ENCODE results near the gene NAA10. TPM values are rescaled to one million over a fixed set of nuclear protein-coding genes. Genes with fewer than 3 reads are reported as not detected.

Gene NAA10
- total and polyA plus RNA-seq, 7 donors: 105 to 203 (median 166) TPM

DNA sequence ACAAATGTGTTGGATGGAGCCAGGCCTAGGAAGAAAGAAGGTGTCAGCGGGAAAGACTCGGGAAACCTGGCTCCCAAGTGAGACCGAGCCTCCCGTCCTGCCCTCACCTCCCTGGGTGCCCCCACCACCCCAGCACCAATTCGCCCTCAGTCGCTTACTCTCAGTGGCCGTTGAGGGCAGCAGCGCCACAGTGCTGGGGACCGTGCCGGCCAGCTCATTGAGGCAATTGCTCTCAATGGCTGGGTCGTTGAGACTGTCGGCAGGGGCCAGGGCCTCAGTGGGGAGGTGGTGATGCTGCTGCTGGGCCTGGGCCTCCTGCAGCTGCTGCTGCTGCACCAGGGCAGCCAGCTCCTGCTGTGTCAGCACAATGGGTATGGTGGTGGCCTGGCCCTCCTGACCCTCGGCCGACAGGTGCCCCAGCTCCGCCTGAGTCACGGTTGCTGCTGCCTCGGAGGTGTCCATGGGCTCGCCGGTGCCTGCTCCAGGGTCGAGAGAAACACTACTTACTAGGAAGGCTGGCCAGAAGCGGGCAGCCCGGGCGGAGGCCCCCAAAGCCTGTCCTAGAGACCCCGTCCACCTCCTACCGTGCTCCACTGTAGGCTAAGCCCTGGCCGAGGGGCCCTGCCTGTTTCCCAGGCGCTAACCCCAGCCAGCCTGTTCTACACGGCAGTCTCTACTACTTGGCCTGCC is 17.0 kb upstream of the NAA10 start:
- intact Hi-C loops (cut with DNase I): loop anchor here (5.0 kb wide), 3 partner anchors 190 to 995 kb away; partner anchors contain the start of gene PLXNB3 (in 1 of the 2)
- 91 to 95% (median 93%) methylated on average over 21 to 28 of the region's 28 CpGs for WGBS, 3 donors
- TF ChIP-seq, protein P1, sequence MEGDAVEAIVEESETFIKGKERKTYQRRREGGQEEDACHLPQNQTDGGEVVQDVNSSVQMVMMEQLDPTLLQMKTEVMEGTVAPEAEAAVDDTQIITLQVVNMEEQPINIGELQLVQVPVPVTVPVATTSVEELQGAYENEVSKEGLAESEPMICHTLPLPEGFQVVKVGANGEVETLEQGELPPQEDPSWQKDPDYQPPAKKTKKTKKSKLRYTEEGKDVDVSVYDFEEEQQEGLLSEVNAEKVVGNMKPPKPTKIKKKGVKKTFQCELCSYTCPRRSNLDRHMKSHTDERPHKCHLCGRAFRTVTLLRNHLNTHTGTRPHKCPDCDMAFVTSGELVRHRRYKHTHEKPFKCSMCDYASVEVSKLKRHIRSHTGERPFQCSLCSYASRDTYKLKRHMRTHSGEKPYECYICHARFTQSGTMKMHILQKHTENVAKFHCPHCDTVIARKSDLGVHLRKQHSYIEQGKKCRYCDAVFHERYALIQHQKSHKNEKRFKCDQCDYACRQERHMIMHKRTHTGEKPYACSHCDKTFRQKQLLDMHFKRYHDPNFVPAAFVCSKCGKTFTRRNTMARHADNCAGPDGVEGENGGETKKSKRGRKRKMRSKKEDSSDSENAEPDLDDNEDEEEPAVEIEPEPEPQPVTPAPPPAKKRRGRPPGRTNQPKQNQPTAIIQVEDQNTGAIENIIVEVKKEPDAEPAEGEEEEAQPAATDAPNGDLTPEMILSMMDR (IDR thresholded peaks at IDR 0.05): no peak
- H3K27ac ChIP-seq: no peak overlapping the region
- no peaks in the 10 kb centered on the region for H3K27me3 ChIP-seq (ENCODE audit: insufficient read depth in 3 of 3, low read length in 2 of 3)
- no peak for DNase-seq
- no peak for ATAC-seq
- no peaks in the 10 kb centered on the region for H3K4me1 ChIP-seq
- H3K4me3 ChIP-seq: no peak overlapping the region
- H3K9me3 ChIP-seq: no peaks in the 10 kb centered on the region
- H3K36me3 ChIP-seq (ENCODE audit: insufficient read depth in 1 of 2, low read depth in 1 of 2): peaks cover 0 to 90% of the 10 kb centered on the region in 2 donors

DNA sequence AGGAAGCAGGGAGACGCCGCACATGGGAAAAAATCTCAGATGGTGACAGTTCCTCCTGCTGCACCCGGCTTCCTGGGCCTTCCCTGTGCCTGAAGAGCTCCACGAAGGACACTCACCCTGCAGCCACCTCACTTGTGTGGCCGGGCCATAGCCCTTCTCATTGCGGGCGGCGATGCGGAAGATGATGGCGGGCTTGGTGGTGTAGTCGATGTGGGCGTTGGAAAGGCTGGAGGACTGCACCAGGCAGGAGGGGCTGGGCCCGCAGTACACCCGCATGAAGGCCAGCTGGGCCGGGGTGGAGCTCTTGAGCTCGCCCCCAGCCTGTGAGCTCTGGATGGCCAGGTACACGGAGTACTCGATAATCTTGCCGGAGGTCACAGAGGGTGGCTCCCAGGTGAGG is 15.3 kb upstream of the NAA10 start:
- intact Hi-C loops (cut with DNase I): loop anchor here (5.0 kb wide), 3 partner anchors 188 to 993 kb away; partner anchors contain the start of gene PLXNB3 (in 1 of the 2)
- H3K4me1 ChIP-seq: no peaks in the 10 kb centered on the region
- no peaks in the 10 kb centered on the region for H3K27me3 ChIP-seq (ENCODE audit: insufficient read depth in 3 of 3, low read length in 2 of 3)
- no peak for ATAC-seq
- no peak overlapping the region for H3K4me3 ChIP-seq
- no peaks in the 10 kb centered on the region for H3K9me3 ChIP-seq
- TF ChIP-seq, protein P1 (IDR thresholded peaks at IDR 0.05): no peak
- no peak for DNase-seq
- H3K36me3 ChIP-seq (ENCODE audit: insufficient read depth in 1 of 2, low read depth in 1 of 2): peaks cover 0 to 73% of the 10 kb centered on the region in 2 donors
- no peak overlapping the region for H3K27ac ChIP-seq
- 82 to 88% (median 86%) methylated on average over 14 to 19 of the region's 19 CpGs for WGBS, 3 donors

DNA sequence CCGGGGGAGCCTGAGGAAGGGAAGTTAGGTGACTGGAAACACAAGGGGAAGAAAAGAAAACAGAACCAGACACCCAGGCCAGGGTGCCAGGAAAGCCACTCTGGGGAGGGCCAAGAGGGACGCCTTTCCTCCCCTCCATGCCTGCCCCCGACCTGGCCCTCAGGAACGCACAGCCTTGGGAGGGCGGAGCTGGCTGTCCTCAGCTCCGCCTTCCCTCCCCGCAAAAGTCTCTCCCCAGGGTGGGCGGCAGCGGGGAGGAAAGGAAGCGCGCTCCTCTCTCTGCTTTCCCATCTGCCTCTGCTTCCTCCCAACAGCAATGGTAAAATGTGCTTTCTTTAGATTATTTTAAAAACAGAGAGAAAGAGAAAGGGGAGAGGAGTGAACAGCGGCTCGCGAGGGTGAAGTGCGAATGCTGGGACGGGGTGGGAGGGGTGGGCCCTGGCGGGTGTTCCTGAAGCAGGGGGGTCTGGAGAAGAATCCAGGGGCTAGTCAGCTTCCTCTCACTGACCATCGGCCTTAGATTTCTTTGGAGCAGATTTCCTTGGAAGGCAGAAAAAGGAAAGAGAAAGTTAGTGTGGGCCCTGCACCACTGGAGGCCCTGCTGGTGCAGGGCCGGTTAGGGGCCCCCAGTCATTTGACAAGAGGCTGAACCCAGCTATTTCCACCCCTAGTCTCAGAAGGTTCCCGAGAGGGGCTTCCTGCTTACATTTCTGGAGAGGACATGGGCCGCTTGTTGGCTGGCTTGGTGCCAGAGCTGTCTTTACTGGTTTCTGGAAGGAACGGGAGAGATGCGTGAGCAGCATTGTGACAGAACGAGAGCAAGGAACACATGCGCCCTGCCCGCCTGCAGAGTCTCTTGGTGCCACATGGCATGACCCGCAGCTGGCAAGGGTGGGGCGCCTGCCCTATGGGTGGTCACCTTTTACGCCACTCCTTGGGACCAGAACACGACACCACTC is 14.3 kb upstream of the NAA10 start:
- intact Hi-C loops (cut with DNase I): no loop called here
- DNase-seq: no peak
- Histone ChIP-seq H3K4me3 (no peak overlapping the region), H3K27ac (no peak overlapping the region), H3K9me3 (no peaks in the 10 kb centered on the region), H3K4me1 (no peaks in the 10 kb centered on the region), H3K36me3 (ENCODE audit: insufficient read depth in 1 of 2, low read depth in 1 of 2) (peaks cover 0 to 63% of the 10 kb centered on the region in 2 donors), H3K27me3 (ENCODE audit: insufficient read depth in 3 of 3, low read length in 2 of 3) (peaks cover 0 to under 1% (median 0%) of the 10 kb centered on the region in 3 donors)
- WGBS, 3 donors: 63 to 80% (median 67%) methylated on average over 21 to 30 of the region's 30 CpGs
- TF ChIP-seq, protein P1 (IDR thresholded peaks at IDR 0.05): no peak
- ATAC-seq: no peak

- Histone ChIP-seq H3K36me3 (ENCODE audit: insufficient read depth in 1 of 2, low read depth in 1 of 2) (peaks cover 0 to 52% of the 10 kb centered on the region in 2 donors), H3K27me3 (ENCODE audit: insufficient read depth in 3 of 3, low read length in 2 of 3) (peaks cover 0 to 3% (median 0%) of the 10 kb centered on the region in 3 donors), H3K27ac (no peak overlapping the region), H3K4me1 (no peaks in the 10 kb centered on the region), H3K4me3 (no peak overlapping the region), H3K9me3 (no peaks in the 10 kb centered on the region)
- DNase-seq (no peak), ATAC-seq (no peak)
- intact Hi-C loops (cut with DNase I): no loop called here
- TF ChIP-seq, protein P1 (IDR thresholded peaks at IDR 0.05): no peak
- WGBS, 3 donors: 49 to 76% (median 56%) methylated on average over 10 of the region's 10 CpGs
Observed at GRCh38 chrX:153948002-153948466, 13.2 kb upstream of the NAA10 start.

Measured in psoas muscle (tissue), 8 donors.